Measurements from ENCODE around the gene RIMBP2.
"Not testable (repeated sequence)": the region's sequence is repeated elsewhere in the genome, so short reads cannot be mapped to it uniquely, and the experiment has no call there.

RIMBP2 gene

GRCh38 chr12:130700492-130701401, 15.4 kb downstream of the RIMBP2 start:
- no peaks in the 10 kb centered on the region for H3K27me3 ChIP-seq (ENCODE audit: control insufficient read depth, insufficient read depth, low read length)
- no peaks in the 10 kb centered on the region for H3K36me3 ChIP-seq (ENCODE audit: control insufficient read depth, insufficient read depth, low read length)
- H3K4me3 ChIP-seq (ENCODE audit: low read length) = no peak overlapping the region
- H3K9me3 ChIP-seq (ENCODE audit: control insufficient read depth, low read length) = no peaks in the 10 kb centered on the region
- H3K4me1 ChIP-seq (ENCODE audit: control insufficient read depth, insufficient read depth, low read length) = no peaks in the 10 kb centered on the region
- no peak overlapping the region for H3K9ac ChIP-seq (ENCODE audit: low read length)

GRCh38 chr12:130698106-130698505, 18.0 kb downstream of the RIMBP2 start:
- no peak overlapping the region for H3K4me3 ChIP-seq (ENCODE audit: low read length)
- H3K27me3 ChIP-seq (ENCODE audit: control insufficient read depth, insufficient read depth, low read length) = no peaks in the 10 kb centered on the region
- H3K9me3 ChIP-seq (ENCODE audit: control insufficient read depth, low read length) = no peaks in the 10 kb centered on the region
- H3K4me1 ChIP-seq (ENCODE audit: control insufficient read depth, insufficient read depth, low read length) = no peaks in the 10 kb centered on the region
- no peak overlapping the region for H3K9ac ChIP-seq (ENCODE audit: low read length)
- H3K36me3 ChIP-seq (ENCODE audit: control insufficient read depth, insufficient read depth, low read length) = no peaks in the 10 kb centered on the region

- H3K36me3 ChIP-seq (ENCODE audit: control insufficient read depth, insufficient read depth, low read length) = no peaks in the 10 kb centered on the region
- H3K27me3 ChIP-seq (ENCODE audit: control insufficient read depth, insufficient read depth, low read length) = no peaks in the 10 kb centered on the region
- no peak overlapping the region for H3K9ac ChIP-seq (ENCODE audit: low read length)
- no peak overlapping the region for H3K4me3 ChIP-seq (ENCODE audit: low read length)
- H3K9me3 ChIP-seq (ENCODE audit: control insufficient read depth, low read length) = no peaks in the 10 kb centered on the region
- no peaks in the 10 kb centered on the region for H3K4me1 ChIP-seq (ENCODE audit: control insufficient read depth, insufficient read depth, low read length)
These were observed 19.6 kb downstream of the RIMBP2 start for GRCh38 chr12:130696379-130697100.

DNA sequence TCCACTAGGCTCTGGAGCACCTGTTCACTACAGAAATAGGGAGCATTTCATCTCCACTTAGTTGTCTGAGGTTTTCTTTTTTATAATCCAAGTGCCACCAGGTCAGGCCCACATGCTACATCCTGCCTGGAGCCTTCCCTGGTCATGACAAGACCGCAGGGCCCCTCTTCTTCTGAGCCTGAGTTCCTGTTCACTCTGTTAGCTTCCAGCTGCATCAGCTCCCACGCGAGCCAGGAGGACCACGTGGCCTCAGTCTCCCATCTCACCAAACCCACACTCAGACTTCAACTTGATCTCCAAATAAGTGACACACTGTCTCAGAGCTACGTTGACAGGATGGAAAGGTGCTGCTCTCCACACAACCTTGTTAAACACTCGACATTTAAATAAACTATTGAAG, 21.0 kb downstream of the RIMBP2 start:
- H3K9ac ChIP-seq (ENCODE audit: low read length) = no peak overlapping the region
- H3K36me3 ChIP-seq (ENCODE audit: control insufficient read depth, insufficient read depth, low read length) = no peaks in the 10 kb centered on the region
- no peaks in the 10 kb centered on the region for H3K9me3 ChIP-seq (ENCODE audit: control insufficient read depth, low read length)
- no peak overlapping the region for H3K4me3 ChIP-seq (ENCODE audit: low read length)
- H3K4me1 ChIP-seq (ENCODE audit: control insufficient read depth, insufficient read depth, low read length) = no peaks in the 10 kb centered on the region
- H3K27me3 ChIP-seq (ENCODE audit: control insufficient read depth, insufficient read depth, low read length) = no peaks in the 10 kb centered on the region

GRCh38 chr12:130689408-130690405, 26.4 kb downstream of the RIMBP2 start:
- Histone ChIP-seq H3K36me3 (ENCODE audit: control insufficient read depth, insufficient read depth, low read length) (no peaks in the 10 kb centered on the region), H3K27me3 (ENCODE audit: control insufficient read depth, insufficient read depth, low read length) (no peaks in the 10 kb centered on the region), H3K4me1 (ENCODE audit: control insufficient read depth, insufficient read depth, low read length) (no peaks in the 10 kb centered on the region), H3K9me3 (ENCODE audit: control insufficient read depth, low read length) (no peaks in the 10 kb centered on the region), H3K9ac (ENCODE audit: low read length) (no peak overlapping the region), H3K4me3 (ENCODE audit: low read length) (no peak overlapping the region)

GRCh38 chr12:130688999-130689398, 27.1 kb downstream of the RIMBP2 start:
- not testable (repeated sequence) for H3K4me3 ChIP-seq (ENCODE audit: low read length); H3K9ac ChIP-seq (ENCODE audit: low read length); H3K36me3 ChIP-seq (ENCODE audit: control insufficient read depth, insufficient read depth, low read length)

GRCh38 chr12:130687796-130688778, 28.0 kb downstream of the RIMBP2 start:
- Histone ChIP-seq H3K27me3 (ENCODE audit: control insufficient read depth, insufficient read depth, low read length) (no peaks in the 10 kb centered on the region), H3K9me3 (ENCODE audit: control insufficient read depth, low read length) (no peaks in the 10 kb centered on the region), H3K36me3 (ENCODE audit: control insufficient read depth, insufficient read depth, low read length) (no peaks in the 10 kb centered on the region), H3K4me1 (ENCODE audit: control insufficient read depth, insufficient read depth, low read length) (no peaks in the 10 kb centered on the region), H3K9ac (ENCODE audit: low read length) (no peak overlapping the region), H3K4me3 (ENCODE audit: low read length) (no peak overlapping the region)

More at GRCh38 chr12:130688999-130689398, 27.1 kb downstream of the RIMBP2 start:
- H3K9me3 ChIP-seq (ENCODE audit: control insufficient read depth, low read length); H3K27me3 ChIP-seq (ENCODE audit: control insufficient read depth, insufficient read depth, low read length); H3K4me1 ChIP-seq (ENCODE audit: control insufficient read depth, insufficient read depth, low read length): not testable (repeated sequence)

GRCh38 chr12:130687190-130687589, 28.9 kb downstream of the RIMBP2 start:
- H3K9me3 ChIP-seq (ENCODE audit: control insufficient read depth, low read length) = no peaks in the 10 kb centered on the region

GRCh38 chr12:130686511-130686991, 29.5 kb downstream of the RIMBP2 start:
- Histone ChIP-seq H3K9ac (ENCODE audit: low read length) (no peak overlapping the region), H3K36me3 (ENCODE audit: control insufficient read depth, insufficient read depth, low read length) (no peaks in the 10 kb centered on the region), H3K4me3 (ENCODE audit: low read length) (no peak overlapping the region), H3K4me1 (ENCODE audit: control insufficient read depth, insufficient read depth, low read length) (no peaks in the 10 kb centered on the region), H3K27me3 (ENCODE audit: control insufficient read depth, insufficient read depth, low read length) (no peaks in the 10 kb centered on the region), H3K9me3 (ENCODE audit: control insufficient read depth, low read length) (no peaks in the 10 kb centered on the region)

More at GRCh38 chr12:130687190-130687589, 28.9 kb downstream of the RIMBP2 start:
- H3K27me3 ChIP-seq (ENCODE audit: control insufficient read depth, insufficient read depth, low read length) = no peaks in the 10 kb centered on the region
- no peak overlapping the region for H3K9ac ChIP-seq (ENCODE audit: low read length)
- H3K4me1 ChIP-seq (ENCODE audit: control insufficient read depth, insufficient read depth, low read length) = no peaks in the 10 kb centered on the region
- no peak overlapping the region for H3K4me3 ChIP-seq (ENCODE audit: low read length)
- H3K36me3 ChIP-seq (ENCODE audit: control insufficient read depth, insufficient read depth, low read length) = no peaks in the 10 kb centered on the region

DNA sequence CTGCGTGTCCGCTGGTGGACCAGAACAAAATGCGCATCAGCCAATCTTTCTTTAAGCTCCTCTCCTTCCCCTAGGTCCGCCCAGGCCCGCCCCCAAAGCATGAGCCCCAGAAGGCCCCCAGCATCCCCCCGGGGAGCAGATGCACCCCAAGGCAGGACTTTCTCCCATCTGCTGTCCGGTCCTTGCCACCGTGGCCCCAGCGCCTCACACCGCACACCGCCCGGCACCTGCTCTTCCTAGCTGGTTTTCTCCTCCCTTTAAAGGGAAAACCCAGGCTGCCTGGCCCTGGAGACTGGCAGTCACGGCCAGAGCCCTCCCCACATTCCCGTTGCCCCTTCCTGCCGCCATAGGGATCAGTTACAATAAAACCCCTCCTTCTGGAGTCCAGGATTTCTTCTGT, 30.2 kb downstream of the RIMBP2 start:
- no peaks in the 10 kb centered on the region for H3K9me3 ChIP-seq (ENCODE audit: control insufficient read depth, low read length)
- no peak overlapping the region for H3K9ac ChIP-seq (ENCODE audit: low read length)
- no peaks in the 10 kb centered on the region for H3K36me3 ChIP-seq (ENCODE audit: control insufficient read depth, insufficient read depth, low read length)
- no peak overlapping the region for H3K4me3 ChIP-seq (ENCODE audit: low read length)
- no peaks in the 10 kb centered on the region for H3K4me1 ChIP-seq (ENCODE audit: control insufficient read depth, insufficient read depth, low read length)
- no peaks in the 10 kb centered on the region for H3K27me3 ChIP-seq (ENCODE audit: control insufficient read depth, insufficient read depth, low read length)

Measured in mucosa of stomach (tissue), 1 donor.